C4-2B (cell line): ENCODE results near the gene TCN2.

ENCODE experiments used
- H3K27ac ChIP-seq: fragments of 450-650 bp; 2 replicates; pipeline ENCODE4 v1.5.1; 2017
- ZFX ChIP-seq: fragments of 450-650 bp; IDR thresholded peaks from 2 replicates; pipeline ENCODE4 v1.6.1; 2017
- TF ChIP-seq, protein P1 (sequence below): fragments of 450-650 bp; conservative IDR thresholded peaks from 2 replicates; pipeline ENCODE4 v1.5.1; 2017; ENCODE audit warnings: mild to moderate bottlenecking

Gene TCN2

DNA sequence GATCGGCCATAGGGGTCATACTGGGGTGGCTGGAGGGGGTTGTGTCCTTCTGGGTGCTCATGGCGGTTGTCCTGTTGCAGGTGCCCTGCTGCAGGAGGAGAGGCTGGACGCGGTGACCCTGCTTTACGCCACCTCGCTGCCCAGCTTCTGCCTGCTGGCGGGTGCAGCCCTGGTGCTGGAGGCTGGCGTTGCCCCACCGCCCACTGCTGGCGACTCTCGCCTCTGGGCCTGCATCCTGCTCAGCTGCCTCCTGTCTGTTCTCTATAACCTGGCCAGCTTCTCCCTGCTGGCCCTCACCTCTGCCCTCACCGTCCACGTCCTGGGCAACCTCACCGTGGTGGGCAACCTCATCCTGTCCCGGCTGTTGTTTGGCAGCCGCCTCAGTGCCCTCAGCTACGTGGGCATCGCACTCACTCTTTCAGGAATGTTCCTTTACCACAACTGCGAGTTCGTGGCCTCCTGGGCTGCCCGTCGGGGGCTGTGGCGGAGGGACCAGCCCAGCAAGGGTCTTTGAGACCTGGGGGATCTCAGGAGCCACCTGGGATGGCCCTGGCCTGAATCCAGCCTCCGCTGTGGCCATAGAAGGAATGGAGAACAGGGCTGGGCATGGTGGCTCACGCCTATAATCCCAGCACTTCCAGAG, 39.7 kb downstream of the TCN2 start:
- TF ChIP-seq ZFX: no peak
- TF ChIP-seq, protein P1, sequence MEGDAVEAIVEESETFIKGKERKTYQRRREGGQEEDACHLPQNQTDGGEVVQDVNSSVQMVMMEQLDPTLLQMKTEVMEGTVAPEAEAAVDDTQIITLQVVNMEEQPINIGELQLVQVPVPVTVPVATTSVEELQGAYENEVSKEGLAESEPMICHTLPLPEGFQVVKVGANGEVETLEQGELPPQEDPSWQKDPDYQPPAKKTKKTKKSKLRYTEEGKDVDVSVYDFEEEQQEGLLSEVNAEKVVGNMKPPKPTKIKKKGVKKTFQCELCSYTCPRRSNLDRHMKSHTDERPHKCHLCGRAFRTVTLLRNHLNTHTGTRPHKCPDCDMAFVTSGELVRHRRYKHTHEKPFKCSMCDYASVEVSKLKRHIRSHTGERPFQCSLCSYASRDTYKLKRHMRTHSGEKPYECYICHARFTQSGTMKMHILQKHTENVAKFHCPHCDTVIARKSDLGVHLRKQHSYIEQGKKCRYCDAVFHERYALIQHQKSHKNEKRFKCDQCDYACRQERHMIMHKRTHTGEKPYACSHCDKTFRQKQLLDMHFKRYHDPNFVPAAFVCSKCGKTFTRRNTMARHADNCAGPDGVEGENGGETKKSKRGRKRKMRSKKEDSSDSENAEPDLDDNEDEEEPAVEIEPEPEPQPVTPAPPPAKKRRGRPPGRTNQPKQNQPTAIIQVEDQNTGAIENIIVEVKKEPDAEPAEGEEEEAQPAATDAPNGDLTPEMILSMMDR: no peak
- H3K27ac ChIP-seq: no peak overlapping the region

DNA sequence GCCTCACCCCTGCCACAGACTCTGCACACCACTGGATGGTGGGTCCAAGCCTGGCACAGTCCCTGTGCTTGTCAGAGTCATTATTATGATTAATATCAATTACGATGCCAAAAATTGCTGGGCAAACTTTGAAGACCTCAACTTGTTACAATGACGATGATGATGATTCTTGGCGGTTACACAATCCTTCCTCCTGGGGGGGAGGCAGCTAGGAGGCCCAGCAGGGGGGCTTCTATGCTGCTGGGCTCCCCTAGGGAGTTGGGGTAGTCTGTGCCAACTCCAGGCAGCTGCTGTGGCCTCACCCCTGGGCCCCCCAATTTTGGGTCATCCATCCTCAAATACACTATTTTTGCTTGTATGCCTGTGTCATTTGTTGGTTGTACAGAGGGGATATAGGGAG, 40.6 kb downstream of the TCN2 start:
- no peak overlapping the region for H3K27ac ChIP-seq
- TF ChIP-seq ZFX: no peak
- TF ChIP-seq, protein P1: no peak

DNA sequence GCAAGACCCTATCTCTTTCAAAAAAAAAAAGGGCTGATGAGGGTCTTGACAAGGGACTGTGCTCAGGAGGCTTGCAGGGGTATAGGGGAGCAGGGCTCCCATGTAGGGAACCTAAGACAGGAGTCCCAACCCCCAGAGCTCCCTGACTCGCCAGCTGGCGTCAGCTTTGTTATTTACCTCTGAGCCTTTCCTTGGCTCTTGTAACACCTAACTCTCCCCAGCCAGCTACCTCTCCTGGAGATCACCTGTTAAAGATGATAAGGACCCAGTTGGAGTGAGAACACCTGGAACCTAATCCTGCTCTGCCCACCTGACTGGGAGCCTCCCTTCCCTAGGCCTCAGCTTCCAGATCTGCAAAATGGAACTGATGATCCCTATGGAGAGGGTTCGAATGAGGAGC, 41.9 kb downstream of the TCN2 start:
- TF ChIP-seq, protein P1: no peak
- TF ChIP-seq ZFX: no peak
- H3K27ac ChIP-seq: no peak overlapping the region

DNA sequence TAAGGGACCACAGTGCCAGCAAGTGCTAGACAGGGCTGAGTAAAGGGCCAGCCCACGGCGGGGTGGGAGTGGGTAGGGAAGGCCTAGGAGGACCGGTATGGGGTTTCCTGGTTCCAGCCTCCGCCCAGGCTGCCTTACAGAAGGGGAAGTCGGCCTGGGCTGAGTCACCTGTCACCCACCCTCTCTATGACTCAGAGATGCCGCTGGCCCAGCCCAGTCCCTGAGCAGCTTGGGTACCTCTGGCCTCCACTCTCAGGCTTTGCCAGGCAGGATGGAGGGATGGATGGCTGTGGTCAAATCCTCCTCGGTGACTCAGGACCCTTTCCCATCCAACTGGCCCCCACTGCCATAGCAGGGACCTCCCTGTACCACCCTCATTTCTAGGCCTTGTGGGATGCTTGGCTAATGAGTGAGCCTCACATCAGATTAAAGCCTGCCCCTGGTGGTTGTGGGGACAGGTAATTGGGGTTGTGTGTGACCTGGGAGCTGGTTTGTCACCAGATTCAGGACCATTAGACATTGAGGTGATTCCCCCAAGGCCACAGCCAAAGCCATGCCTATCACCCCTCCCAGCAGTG, 42.5 kb downstream of the TCN2 start:
- TF ChIP-seq ZFX: no peak
- TF ChIP-seq, protein P1: no peak
- H3K27ac ChIP-seq: no peak overlapping the region

DNA sequence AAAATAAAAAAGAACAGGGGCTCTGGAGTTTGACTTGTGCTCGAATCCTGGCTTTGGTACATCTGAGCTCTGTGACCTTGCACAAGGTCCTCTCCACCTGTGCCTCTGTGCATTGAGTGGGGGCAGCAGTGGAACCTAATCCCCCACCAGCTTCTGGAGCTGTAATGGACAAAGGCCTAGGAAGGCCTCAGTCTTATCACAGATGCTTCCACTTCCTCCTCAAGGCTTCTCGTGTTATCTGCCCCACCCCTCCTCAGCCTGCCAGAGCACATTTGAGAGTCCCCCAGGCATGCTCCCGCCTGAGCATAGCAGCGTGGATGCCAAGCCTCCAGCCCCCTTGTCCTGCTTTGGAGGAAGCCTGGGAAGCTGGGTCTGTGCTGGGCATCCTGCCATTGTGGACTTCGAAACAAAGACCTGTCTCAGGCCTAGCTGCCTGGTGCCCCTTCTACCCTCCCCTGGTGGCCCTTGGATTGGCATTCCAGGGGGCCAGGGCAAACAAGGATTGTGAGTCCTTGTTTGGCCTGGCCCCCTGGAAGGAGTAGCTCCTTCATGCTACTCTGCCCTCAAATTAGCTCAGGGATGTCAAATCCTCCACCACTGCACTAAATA, 43.6 kb downstream of the TCN2 start:
- H3K27ac ChIP-seq: no peak overlapping the region

DNA sequence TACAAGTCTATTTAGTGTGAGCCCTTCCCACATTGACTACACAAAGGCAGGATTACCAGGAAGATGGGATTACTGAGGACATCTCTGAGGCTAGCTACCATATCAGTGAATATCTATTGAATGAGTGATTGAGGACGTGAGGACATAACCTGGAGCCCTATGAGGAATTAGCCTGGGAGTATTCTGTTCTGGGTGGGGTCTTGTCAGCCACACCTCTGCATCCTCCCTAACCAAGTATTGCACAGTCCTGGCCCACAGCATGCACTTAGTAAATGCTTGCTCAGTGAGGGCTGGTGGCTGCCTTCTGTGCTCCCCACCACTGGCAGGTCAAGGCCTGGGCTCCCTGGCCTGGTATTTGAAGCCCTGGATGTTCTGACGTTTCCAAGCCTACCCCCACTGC, 45.9 kb downstream of the TCN2 start:
- TF ChIP-seq, protein P1: no peak
- TF ChIP-seq ZFX: no peak
- H3K27ac ChIP-seq: no peak overlapping the region

More for the DNA sequence above, 43.6 kb downstream of the TCN2 start:
- TF ChIP-seq, protein P1: no peak
- TF ChIP-seq ZFX: no peak

DNA sequence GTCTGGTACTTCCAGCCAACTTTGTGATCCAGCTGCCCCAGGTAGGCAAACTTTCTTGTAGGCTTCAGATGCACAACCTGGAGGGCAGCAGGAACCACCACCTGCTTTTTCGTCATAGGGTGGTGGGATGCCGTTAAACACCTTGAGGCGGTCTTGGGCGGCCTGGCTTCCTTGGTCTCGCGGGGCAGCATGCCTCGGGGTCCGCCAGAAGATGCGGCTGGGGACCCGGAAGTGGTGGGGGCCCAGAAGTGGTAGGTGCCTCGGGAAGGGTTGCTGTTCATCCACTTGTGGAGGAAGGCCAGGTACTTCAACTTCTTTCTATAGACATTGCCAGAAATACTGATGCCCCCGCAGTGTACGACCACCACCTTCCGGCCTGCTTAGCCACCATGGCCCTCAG, 47.4 kb downstream of the TCN2 start:
- TF ChIP-seq, protein P1: no peak
- TF ChIP-seq ZFX: no peak
- H3K27ac ChIP-seq: no peak overlapping the region
